ENCODE measurements around the gene OR4C13. TPM values are rescaled to one million over a fixed set of nuclear protein-coding genes. Genes with fewer than 3 reads are reported as not detected.
"Not testable (repeated sequence)": the region's sequence is repeated elsewhere in the genome, so short reads cannot be mapped to it uniquely, and the experiment has no call there.

Gene OR4C13
- not detected in 2 replicates for total RNA-seq (2014; rRNA removed; shearing (Covaris generic))
- polyA plus RNA-seq (2015; cell fraction: cytosol; rRNA removed), result not detected in 2 replicates
- polyA plus RNA-seq (2015; cell fraction: nucleus; rRNA removed), result not detected in 2 replicates

DNA sequence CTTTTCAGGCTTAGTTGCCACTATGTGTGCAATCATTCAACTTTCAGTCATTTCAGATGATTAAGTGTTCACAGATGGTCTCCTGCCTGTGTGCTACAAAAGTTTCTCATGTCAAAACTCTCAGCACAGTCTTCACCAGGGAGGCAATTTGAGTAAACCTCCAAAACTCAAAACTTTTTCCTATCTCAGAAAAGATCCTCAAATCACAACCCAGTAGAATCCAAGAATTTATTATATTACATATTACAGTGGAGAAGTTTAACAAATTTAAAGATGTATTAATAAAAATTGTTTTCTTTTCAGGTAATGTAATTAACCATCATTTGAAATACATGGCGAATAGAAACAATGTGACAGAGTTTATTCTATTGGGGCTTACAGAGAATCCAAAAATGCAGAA lies at the start of gene OR4C13:
Gene OR4C13, plus strand, starts transcription at position 301 of the 400 bp plus-strand sequence. Its CDS starts 32 bp downstream, at position 333.
- DNase-seq (ENCODE audit: low read depth, low spot score), result no peak
- in situ Hi-C loops (cut with HindIII; ENCODE audit: low pct_unique_long_range_greater_than_20kb, low sequenced_read_pairs), result no loop called here

DNA sequence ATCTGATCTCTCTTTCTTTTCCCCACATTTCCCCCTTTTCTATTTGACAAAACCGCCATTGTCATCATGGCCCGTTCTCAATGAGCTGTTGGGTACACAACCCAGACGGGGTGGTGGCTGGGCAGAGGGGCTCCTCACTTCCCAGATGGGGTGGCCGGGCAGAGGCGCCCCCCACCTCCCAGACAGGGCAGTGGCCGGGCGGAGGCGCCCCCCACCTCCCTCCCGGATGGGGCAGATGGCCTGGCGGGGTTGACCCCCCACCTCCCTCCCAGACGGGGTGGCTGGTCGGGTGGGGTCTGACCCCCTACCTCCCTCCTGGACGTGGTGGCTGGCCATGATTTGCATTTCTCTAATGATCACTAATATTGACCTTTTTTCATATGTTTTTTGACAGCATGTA lies 40.7 kb upstream of the OR4C13 start:
- DNase-seq (ENCODE audit: low read depth, low spot score); in situ Hi-C loops (cut with HindIII; ENCODE audit: low pct_unique_long_range_greater_than_20kb, low sequenced_read_pairs): not testable (repeated sequence)

DNA sequence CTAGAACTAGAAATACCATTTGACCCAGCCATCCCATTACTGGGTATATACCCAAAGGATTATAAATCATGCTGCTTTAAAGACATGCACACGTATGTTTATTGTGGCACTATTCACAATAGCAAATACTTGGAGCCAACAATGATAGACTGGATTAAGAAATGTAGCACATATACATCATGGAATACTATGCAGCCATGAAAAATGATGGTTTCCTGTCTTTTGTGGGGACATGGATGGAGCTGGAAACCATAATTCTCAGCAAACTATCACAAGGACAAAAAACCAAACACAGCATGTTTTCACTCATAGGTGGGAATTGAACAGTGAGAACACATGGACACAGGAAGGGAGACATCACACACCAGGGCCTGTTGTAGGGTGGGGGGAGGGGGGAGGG lies 3.5 kb upstream of the OR4C13 start:
- DNase-seq (ENCODE audit: low read depth, low spot score); in situ Hi-C loops (cut with HindIII; ENCODE audit: low pct_unique_long_range_greater_than_20kb, low sequenced_read_pairs): not testable (repeated sequence)

DNA sequence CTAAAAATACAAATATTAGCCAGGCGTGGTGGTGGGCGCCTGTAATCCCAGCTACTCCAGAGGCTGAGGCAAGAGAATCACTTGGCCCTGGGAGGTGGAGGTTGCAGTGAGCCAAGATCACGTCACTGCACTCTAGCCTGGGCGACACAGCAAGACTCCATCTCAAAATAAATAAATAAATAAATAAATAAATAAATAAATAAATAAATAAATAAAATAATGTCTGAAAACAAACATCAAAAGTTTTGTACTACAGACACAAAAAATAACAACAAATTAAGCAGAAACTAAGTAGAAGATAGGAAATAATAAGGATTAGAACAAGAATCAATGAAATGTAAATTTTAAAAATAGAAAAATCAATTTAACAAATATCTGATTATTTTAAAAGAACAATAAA lies 21.2 kb downstream of the OR4C13 start:
- in situ Hi-C loops (cut with HindIII; ENCODE audit: low pct_unique_long_range_greater_than_20kb, low sequenced_read_pairs); DNase-seq (ENCODE audit: low read depth, low spot score): not testable (repeated sequence)

DNA sequence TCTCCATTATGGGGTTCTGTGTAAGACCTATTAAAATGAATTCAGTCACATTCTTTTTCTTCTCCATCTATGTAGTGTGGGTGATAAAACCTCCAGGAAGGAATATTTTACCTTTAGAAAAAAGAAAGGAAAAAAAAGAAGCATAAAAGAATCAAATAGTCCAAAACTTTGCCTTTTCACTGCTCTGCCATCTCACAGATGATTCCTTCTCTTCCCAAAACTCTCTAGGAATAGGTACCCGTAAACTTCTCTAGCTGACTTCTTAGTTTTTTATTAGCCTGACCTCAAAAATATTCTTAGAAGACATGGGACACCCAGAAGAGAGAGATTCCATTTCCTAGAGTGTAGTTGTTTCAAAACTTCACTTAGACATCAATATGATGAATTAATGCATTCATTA lies 30.2 kb downstream of the OR4C13 start, which contains the start of gene OR4C12:
Gene OR4C12, minus strand, starts transcription at position 101 of the 400 bp plus-strand sequence. Its CDS starts 34 bp downstream, at position 67.
- DNase-seq (ENCODE audit: low read depth, low spot score); in situ Hi-C loops (cut with HindIII; ENCODE audit: low pct_unique_long_range_greater_than_20kb, low sequenced_read_pairs): not testable (repeated sequence)

DNA sequence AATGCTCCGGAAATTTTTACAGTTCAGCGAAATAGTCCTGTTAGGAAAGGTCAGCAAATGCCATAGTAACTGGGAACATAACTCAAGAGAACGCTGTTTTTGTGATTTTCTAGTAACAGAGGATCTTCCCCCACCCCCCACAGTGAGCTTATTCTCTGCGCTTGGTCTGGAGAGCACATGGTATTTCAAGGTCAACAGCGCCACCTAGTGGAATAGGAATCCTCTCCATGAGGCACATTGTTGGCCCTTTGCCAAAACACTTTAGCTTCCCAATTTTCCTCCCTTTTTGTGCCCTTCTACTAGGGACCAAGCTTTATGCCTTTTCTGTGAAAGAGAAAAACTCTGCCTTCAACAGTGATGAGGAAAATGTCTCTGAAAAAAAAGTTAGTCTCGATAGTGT lies 43.4 kb downstream of the OR4C13 start:
- peak; percentile 90 for DNase-seq (ENCODE audit: low read depth, low spot score)

More for the DNA sequence above, 43.4 kb downstream of the OR4C13 start:
- in situ Hi-C loops (cut with HindIII; ENCODE audit: low pct_unique_long_range_greater_than_20kb, low sequenced_read_pairs), result no loop called here

Other genes starting within 250 kb of the OR4C13 start
- not detected in 2 replicates for gene OR4C12, start 30.1 kb downstream of the OR4C13 start, total RNA-seq (2014; rRNA removed; shearing (Covaris generic))
- not detected in 2 replicates for gene OR4C45, start 80.5 kb downstream of the OR4C13 start, total RNA-seq (2014; rRNA removed; shearing (Covaris generic))